ENCODE data around the gene ATPAF1.

ATPAF1 gene

DNA sequence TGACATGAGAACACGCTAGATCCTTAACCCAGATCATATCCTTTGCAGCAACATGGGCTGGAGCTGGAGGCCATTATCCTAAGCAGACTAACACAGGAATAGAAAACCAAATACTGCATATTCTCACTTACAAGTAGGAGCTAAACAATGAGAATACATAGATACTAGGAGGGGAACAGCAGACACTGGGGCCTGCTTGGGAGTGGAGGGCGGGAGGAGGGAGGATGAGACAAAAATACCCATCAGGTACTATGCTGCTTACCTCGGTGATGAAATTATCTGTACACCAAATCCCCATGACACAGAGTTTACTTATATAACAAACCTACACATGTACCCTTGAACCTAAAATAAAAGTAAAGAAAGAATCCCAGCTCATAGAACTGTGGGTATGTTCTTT is 50.3 kb downstream of the ATPAF1 start:
- CTCF ChIA-PET = interaction anchor here (1.0 to 3.1 kb wide), 4 partner anchors 13 to 175 kb away, joined by 3 to 16 read pairs (median 4); no protein-coding TSS in a partner anchor
- no peaks in the 10 kb centered on the region for H3K36me3 ChIP-seq (ENCODE audit: control insufficient read depth in 2 of 2, insufficient read depth in 1 of 2, low read length in 2 of 2)
- H3K27ac ChIP-seq (ENCODE audit: extremely low read depth, low read depth, low read length) = no peak overlapping the region
- TF ChIP-seq ZNF394 (tag by site-specific recombination; IDR thresholded peaks at IDR 0.05; ENCODE audit: borderline replicate concordance) (no peak), PRDM1 (tag by site-specific recombination; IDR thresholded peaks at IDR 0.05) (no peak), ZNF623 (tag by site-specific recombination; IDR thresholded peaks at IDR 0.05) (no peak), KLF10 (tag by site-specific recombination; IDR thresholded peaks at IDR 0.05) (no peak), ZNF560 (tag by site-specific recombination; IDR thresholded peaks at IDR 0.05; ENCODE audit: borderline replicate concordance) (no peak), ZNF214 (tag by site-specific recombination; IDR thresholded peaks at IDR 0.05; ENCODE audit: borderline replicate concordance) (no peak), KLF8 (tag by site-specific recombination; IDR thresholded peaks at IDR 0.05) (no peak), ZNF211 (tag by site-specific recombination; IDR thresholded peaks at IDR 0.05; ENCODE audit: low read depth) (no peak), SCRT1 (tag by site-specific recombination; IDR thresholded peaks at IDR 0.05; ENCODE audit: borderline replicate concordance) (no peak)
- TF ChIP-seq, protein P1, sequence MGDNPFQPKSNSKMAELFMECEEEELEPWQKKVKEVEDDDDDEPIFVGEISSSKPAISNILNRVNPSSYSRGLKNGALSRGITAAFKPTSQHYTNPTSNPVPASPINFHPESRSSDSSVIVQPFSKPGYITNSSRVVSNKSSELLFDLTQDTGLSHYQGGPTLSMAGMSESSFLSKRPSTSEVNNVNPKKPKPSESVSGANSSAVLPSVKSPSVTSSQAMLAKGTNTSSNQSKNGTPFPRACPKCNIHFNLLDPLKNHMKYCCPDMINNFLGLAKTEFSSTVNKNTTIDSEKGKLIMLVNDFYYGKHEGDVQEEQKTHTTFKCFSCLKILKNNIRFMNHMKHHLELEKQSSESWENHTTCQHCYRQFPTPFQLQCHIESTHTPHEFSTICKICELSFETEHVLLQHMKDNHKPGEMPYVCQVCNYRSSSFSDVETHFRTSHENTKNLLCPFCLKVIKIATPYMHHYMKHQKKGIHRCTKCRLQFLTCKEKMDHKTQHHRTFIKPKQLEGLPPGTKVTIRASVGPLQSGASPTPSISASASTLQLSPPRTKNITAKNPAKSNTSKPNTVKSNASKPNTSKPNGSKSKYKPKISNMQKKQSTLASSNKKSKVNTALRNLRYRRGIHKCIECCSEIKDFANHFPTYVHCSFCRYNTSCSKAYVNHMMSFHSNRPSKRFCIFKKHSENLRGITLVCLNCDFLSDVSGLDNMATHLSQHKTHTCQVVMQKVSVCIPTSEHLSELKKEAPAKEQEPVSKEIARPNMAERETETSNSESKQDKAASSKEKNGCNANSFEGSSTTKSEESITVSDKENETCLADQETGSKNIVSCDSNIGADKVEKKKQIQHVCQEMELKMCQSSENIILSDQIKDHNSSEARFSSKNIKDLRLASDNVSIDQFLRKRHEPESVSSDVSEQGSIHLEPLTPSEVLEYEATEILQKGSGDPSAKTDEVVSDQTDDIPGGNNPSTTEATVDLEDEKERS (tag by site-specific recombination; IDR thresholded peaks at IDR 0.05) = no peak
- TF ChIP-seq, protein P2, sequence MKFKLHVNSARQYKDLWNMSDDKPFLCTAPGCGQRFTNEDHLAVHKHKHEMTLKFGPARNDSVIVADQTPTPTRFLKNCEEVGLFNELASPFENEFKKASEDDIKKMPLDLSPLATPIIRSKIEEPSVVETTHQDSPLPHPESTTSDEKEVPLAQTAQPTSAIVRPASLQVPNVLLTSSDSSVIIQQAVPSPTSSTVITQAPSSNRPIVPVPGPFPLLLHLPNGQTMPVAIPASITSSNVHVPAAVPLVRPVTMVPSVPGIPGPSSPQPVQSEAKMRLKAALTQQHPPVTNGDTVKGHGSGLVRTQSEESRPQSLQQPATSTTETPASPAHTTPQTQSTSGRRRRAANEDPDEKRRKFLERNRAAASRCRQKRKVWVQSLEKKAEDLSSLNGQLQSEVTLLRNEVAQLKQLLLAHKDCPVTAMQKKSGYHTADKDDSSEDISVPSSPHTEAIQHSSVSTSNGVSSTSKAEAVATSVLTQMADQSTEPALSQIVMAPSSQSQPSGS (tag by site-specific recombination; IDR thresholded peaks at IDR 0.05; ENCODE audit: low read depth) = no peak
- no peaks in the 10 kb centered on the region for H3K9me3 ChIP-seq (ENCODE audit: control insufficient read depth, insufficient read depth, low read depth, low read length)
- no peaks in the 10 kb centered on the region for H3K4me1 ChIP-seq (ENCODE audit: control insufficient read depth, insufficient read depth, low read length)
- H3K4me3 ChIP-seq (ENCODE audit: low read depth, low read length) = no peak overlapping the region
- POLR2A ChIA-PET = interaction anchor here (8.9 kb wide), 1 partner anchor 13 kb away, joined by 77 read pairs; the partner anchor contains the start of gene MKNK1

DNA sequence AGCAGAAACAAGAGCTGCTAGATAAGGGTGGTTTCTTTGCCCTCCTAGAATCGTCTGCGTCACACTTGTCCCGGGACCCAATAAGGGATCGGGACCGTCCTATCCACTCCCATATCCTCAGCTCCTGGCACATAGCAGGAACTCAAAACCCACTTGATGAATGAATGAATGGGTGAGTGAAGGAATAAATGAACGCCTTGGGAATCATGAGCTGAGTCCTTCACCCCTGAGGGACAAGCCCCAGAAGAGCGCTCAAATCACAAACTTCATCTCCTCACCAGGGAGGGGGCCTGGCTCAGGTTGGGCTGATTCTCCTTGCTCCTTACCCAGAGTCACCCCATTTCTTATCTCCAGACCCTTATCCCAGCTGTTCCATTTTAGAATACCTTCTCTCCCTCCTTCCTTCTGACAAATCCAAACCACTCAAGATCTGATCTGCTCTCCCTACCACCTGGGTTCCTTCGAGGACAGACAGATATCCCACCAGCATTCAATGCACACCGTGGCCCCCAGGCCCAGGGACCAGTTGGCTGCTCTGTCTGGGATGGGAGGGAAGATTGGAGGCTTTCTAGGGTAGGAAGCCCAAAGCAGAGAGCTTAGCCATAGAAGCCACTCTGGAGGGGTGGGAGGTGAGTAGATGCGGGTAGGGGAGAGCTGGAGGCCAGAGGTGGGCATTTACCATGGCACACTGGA is 50.9 kb downstream of the ATPAF1 start:
- Histone ChIP-seq H3K4me1 (ENCODE audit: control insufficient read depth, insufficient read depth, low read length) (no peaks in the 10 kb centered on the region), H3K36me3 (ENCODE audit: control insufficient read depth in 2 of 2, insufficient read depth in 1 of 2, low read length in 2 of 2) (no peaks in the 10 kb centered on the region), H3K27ac (ENCODE audit: extremely low read depth, low read depth, low read length) (no peak overlapping the region), H3K9me3 (ENCODE audit: control insufficient read depth, insufficient read depth, low read depth, low read length) (no peaks in the 10 kb centered on the region), H3K4me3 (ENCODE audit: low read depth, low read length) (no peak overlapping the region; the same call in 1 of the 2 replicates)
- CTCF ChIA-PET = interaction anchor here (0.7 to 1.1 kb wide), 3 partner anchors 108 to 175 kb away, joined by 4 read pairs; no protein-coding TSS in a partner anchor
- POLR2A ChIA-PET = interaction anchor here (1.0 to 8.9 kb wide), 3 partner anchors 13 to 51 kb away, joined by 3 to 77 read pairs (median 4); partner anchors contain the start of genes ATPAF1 and MKNK1
- TF ChIP-seq ZBTB48 (tag by site-specific recombination; IDR thresholded peaks at IDR 0.05) = peak; percentile 38; the same call in 1 of the 2 replicates
- TF ChIP-seq, protein P3, sequence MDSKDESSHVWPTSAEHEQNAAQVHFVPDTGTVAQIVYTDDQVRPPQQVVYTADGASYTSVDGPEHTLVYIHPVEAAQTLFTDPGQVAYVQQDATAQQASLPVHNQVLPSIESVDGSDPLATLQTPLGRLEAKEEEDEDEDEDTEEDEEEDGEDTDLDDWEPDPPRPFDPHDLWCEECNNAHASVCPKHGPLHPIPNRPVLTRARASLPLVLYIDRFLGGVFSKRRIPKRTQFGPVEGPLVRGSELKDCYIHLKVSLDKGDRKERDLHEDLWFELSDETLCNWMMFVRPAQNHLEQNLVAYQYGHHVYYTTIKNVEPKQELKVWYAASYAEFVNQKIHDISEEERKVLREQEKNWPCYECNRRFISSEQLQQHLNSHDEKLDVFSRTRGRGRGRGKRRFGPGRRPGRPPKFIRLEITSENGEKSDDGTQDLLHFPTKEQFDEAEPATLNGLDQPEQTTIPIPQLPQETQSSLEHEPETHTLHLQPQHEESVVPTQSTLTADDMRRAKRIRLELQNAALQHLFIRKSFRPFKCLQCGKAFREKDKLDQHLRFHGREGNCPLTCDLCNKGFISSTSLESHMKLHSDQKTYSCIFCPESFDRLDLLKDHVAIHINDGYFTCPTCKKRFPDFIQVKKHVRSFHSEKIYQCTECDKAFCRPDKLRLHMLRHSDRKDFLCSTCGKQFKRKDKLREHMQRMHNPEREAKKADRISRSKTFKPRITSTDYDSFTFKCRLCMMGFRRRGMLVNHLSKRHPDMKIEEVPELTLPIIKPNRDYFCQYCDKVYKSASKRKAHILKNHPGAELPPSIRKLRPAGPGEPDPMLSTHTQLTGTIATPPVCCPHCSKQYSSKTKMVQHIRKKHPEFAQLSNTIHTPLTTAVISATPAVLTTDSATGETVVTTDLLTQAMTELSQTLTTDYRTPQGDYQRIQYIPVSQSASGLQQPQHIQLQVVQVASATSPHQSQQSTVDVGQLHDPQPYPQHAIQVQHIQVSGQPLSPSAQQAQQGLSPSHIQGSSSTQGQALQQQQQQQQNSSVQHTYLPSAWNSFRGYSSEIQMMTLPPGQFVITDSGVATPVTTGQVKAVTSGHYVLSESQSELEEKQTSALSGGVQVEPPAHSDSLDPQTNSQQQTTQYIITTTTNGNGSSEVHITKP (tag by site-specific recombination; IDR thresholded peaks at IDR 0.05) = no peak
- TF ChIP-seq, protein P4, sequence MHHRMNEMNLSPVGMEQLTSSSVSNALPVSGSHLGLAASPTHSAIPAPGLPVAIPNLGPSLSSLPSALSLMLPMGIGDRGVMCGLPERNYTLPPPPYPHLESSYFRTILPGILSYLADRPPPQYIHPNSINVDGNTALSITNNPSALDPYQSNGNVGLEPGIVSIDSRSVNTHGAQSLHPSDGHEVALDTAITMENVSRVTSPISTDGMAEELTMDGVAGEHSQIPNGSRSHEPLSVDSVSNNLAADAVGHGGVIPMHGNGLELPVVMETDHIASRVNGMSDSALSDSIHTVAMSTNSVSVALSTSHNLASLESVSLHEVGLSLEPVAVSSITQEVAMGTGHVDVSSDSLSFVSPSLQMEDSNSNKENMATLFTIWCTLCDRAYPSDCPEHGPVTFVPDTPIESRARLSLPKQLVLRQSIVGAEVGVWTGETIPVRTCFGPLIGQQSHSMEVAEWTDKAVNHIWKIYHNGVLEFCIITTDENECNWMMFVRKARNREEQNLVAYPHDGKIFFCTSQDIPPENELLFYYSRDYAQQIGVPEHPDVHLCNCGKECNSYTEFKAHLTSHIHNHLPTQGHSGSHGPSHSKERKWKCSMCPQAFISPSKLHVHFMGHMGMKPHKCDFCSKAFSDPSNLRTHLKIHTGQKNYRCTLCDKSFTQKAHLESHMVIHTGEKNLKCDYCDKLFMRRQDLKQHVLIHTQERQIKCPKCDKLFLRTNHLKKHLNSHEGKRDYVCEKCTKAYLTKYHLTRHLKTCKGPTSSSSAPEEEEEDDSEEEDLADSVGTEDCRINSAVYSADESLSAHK (tag by site-specific recombination; IDR thresholded peaks at IDR 0.05) = no peak
- no peak for TF ChIP-seq ZNF473 (tag by site-specific recombination; IDR thresholded peaks at IDR 0.05)
- no peak for TF ChIP-seq ZNF777 (tag by site-specific recombination; IDR thresholded peaks at IDR 0.05; ENCODE audit: borderline replicate concordance)
- no peak for TF ChIP-seq ZNF654 (tag by site-specific recombination; IDR thresholded peaks at IDR 0.05; ENCODE audit: low read depth)
- no peak for TF ChIP-seq ZNF223 (tag by site-specific recombination; IDR thresholded peaks at IDR 0.05)

Measured in HEK293 (cell line).